ENCODE data around the gene CDC123.
"Not testable (repeated sequence)": the region's sequence is repeated elsewhere in the genome, so short reads cannot be mapped to it uniquely, and the experiment has no call there.

Gene CDC123

DNA sequence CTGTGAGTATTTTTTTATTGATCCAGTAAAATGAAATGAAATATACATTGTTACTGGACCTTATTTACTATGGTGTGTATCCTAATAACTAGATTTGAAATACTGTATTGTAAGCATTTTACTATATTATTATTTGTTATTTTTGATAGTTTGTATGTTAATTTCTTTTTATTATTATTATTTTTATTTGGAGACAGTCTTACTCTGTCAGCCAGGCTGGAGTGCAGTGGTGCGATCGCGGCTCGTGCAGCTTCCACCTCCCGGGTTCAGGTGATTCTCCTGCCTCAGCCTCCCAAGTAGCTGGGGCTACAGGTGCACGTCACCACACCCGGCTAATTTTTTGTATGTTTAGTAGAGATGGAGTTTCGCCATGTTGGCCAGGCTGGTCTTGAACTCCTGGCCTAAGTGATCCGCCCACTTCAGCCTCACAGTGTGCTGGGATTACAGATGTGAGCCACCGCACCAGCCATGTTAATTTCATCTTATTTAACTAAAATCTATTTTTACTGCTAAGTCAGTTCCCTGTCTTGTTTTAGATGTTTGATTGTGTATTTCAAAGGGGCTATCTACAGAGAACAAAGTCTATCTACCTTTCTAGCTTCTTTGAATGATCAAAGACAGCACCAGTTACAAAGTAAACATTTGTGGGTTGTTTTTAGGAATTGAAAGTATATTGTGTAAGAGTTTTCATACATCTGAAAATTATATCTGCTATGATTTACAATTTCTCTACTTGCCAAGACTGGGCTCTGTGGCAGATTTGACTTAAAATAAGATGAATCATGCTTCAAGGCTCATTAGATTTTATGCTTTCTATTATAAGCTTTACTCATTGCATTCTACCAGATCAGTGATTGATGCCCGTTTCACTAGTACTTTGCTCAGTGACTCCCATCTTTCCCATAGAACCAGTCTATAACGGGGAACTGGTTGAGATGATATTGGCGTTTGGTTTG, 41.6 kb downstream of the CDC123 start:
- no peak for DNase-seq

DNA sequence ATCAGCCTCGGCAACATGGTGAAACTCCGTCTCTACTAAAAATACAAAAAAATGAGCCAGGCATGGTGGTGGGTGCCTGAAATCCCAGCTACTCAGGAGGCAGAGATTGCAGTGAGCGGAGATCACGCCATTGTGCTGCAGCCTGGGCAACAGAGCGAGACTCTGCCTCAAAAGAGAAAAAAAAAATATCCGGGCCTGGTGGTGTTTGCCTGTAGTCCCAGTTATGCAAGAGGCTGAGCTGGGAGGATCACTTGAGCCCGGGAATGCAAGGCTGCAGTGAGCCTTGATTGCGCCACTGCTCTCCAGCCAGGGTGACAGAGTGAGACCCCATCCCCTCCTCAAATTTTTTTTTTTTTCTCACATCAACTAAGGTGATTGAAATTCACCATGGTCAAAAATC, 42.8 kb downstream of the CDC123 start:
- no peak for DNase-seq

DNA sequence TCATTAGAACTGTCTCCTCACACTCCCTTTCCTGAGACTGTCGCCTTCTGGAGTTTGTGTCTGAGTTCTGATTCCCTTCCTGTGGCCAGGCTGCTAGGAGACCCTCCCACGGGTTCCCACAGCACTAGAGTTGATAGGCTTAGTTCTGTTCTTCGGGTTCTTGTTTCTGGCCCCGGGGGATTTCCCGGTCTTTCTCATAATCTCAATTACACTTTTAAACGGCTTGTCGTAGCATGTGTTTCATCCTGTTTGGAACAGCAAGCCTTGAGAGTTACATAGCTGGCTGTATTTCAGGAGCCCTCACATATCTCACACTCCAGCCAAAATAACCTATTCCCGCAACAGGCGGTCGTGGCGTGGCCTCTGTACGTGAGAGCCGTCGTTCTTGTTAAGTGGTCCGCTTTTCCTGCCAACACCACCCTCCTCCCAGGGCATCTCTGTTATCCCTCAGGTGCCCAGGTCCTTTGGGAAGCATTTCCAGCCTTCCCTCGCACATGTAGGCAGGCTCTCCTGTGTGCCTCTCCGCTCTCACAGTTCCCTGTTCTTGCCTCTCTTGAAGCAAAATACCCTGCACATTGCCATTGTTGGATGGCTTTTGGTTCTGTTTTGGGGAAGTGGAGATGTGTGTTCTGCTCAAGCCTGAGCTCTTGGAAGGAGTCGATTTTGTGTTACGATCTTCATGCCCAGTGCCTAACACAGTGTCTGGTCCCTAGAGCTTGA, 46.0 kb downstream of the CDC123 start:
- DNase-seq: no peak

- no peak for DNase-seq
Observed at GRCh38 chr10:12243864-12244620, 48.1 kb downstream of the CDC123 start.

DNA sequence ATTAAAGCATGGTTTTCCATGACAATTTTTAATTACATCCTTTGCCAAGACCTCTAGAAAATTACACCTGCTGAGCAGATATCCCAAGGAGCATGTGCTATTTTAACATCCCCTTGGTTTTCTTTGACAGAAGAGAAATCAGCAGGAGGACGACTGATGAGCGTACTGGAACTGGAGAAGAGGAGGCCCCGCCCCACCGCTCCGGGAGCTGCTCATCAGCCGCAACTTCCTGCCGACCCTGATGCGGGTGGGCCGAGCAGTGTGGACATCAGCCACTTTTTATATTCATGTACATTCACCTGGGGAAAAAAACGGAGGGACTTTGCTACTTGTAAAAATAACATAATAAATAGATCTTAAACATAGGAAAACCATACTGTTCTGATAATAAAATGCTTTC, 54.2 kb downstream of the CDC123 start:
- DNase-seq: no peak

- not testable (repeated sequence) for DNase-seq
Observed at GRCh38 chr10:12250702-12251101, 54.7 kb downstream of the CDC123 start.

DNA sequence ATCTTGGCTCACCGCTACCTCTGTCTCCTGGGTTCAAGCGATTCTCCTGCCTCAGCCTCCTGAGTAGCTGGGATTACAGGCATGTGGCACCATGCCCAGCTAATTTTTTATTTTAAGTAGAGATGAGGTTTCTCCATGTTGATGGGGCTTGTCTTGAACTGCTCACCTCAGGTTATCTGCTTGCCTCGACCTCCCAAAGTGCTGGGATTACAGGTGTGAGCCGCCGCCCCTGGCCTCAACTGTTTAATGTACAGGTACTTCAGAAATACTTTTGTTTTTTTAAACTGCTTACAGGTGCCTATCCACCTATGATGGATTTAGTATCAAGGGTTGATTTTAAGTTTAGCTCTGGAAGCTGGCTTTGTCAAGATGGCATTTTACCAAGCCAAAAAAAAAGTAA, 55.6 kb downstream of the CDC123 start:
- no peak for DNase-seq

- peak; percentile 37 for DNase-seq
Observed at GRCh38 chr10:12252882-12253546, 57.0 kb downstream of the CDC123 start.

DNA sequence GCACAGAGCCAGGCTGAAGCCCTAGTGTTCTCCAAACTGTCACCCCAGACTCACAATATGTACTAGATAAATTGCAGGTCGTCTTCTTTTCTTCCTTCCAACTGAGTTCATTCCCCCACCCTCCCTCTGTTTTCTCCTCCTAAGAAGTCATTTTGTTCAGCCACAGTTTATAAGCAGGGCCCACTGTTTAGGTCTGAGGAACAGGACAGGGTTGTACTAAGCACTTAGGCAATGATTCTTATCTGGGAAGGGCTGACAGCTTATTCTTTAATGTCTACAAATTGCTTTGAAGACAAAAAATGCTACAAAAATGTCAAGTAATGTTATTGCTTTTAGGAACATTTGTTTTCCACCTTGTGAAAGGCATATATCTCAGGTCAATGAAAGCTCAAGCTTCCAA, 59.1 kb downstream of the CDC123 start:
- no peak for DNase-seq

DNA sequence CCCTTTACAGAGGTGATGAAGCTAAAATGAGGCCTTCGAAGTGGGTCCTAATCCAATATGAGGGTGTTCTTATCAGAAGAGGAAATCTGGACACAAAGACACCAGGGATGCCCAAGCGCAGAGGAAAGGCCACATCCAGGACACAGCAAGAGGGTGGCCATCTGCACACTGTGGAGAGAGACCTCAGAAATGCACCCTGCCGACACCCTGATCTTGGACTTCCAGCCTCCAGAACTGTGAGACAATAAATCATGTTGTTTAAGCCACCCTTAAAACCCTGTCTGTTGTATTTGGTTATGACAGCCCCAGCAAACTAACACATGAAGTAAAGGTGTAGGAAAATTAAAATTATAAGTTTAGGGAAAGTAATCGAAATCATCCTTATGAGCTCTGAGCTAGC, 64.0 kb downstream of the CDC123 start:
- DNase-seq: no peak

GRCh38 chr10:12262278-12262981, 66.4 kb downstream of the CDC123 start:
- DNase-seq: no peak

GRCh38 chr10:12264204-12264940, 68.4 kb downstream of the CDC123 start:
- DNase-seq: peak; percentile 71

- no peak for DNase-seq
Observed at GRCh38 chr10:12269056-12269455, 73.1 kb downstream of the CDC123 start.

GRCh38 chr10:12271210-12271540, 75.2 kb downstream of the CDC123 start:
- DNase-seq: no peak

GRCh38 chr10:12277862-12278261, 81.9 kb downstream of the CDC123 start:
- DNase-seq: not testable (repeated sequence)

DNA sequence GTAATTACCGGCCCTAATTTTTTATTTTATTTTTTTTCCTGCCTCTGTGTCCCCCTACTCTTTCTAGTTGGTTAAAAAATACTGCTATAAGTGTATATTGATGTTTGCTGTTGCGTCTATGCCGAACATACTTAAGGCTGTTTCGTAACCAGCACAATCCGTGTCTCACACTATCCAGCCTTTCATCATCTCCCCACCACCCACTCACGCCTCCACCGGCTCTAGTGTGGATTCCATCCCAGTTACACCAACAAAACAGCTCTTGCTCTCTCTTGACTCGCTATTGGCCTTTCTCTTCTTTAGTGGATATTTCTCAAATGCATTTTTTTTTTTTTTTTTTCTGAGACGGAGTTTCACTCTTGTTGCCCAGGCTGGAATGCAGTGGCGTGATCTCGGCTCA, 83.3 kb downstream of the CDC123 start:
- no peak for DNase-seq

GRCh38 chr10:12287772-12288171, 91.8 kb downstream of the CDC123 start:
- DNase-seq: no peak

DNA sequence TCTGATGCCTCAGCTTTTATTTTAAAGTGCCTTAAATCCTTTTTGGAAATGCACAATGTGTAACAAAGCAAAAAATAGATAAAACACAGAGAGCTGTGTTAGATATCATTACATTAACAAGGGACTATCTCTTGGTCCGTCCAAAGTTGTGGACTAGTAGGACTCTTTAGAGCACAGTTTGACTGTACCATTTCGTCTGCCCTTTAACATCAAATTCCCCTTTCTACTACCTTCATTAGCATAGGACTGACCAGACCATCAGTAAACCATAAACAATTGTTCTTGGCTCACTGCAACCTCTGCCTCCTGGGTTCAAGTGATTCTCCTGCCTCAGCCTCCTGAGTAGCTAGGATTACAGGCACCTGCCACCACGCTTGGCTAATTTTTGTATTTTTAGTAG, 101.8 kb downstream of the CDC123 start:
- DNase-seq: not testable (repeated sequence)

DNA sequence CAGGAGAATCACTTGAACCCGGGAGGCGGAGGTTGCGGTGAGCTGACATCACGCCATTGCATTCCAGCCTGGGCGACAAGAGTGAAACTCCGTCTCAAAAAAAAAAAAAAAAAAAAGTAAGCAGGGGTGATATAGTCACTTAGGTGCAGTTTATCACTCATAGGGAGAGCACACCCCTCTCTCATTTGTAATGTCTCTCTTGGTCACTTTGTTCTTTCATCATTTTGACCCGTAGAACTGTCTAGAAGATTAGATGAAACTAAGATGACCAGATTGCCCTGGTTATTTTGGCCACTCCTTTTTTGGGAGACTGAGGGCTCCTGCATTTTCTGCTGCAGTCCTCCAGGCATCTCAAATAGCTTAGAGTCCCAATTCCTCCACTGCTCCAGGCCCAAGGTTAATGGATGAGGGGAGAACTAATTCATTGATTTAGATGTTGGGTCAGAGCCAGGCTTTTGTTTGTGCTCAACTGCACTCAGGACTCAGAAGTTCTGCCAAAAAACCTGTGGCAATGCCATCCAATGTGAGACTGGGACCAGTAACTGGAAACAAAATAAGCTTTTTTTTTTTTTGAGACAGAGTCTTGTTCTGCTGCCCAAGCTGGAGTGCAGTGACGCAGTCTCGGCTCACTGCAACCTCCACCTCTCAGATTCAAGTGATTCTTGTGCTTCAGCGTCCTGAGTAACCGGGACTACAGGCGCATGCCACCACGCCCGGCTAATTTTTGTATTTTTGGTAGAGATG, 103.4 kb downstream of the CDC123 start:
- no peak for DNase-seq
